A673 (cell line): ENCODE measurements around the gene LRRC9.
"Not testable (repeated sequence)": the region's sequence is repeated elsewhere in the genome, so short reads cannot be mapped to it uniquely, and the experiment has no call there.

Source experiments
- CTCF ChIP-seq: fragments of 300-800, 200-600 bp; sonication (generic); conservative IDR thresholded peaks from 2 replicates; pipeline ENCODE4 v1.5.1; 2017; ENCODE audit warnings: low read depth, mild to moderate bottlenecking, antibody characterized with exemption, low read length, moderate library complexity, mixed read lengths
- EZH2 ChIP-seq: fragments of 200-600 bp; sonication (generic); IDR thresholded peaks from 2 replicates; pipeline ENCODE4 v1.6.1; 2017; ENCODE audit warnings: borderline replicate concordance, low read depth, mild to moderate bottlenecking, mixed read lengths, antibody characterized with exemption, low read length; ENCODE audit not compliant: poor library complexity, severe bottlenecking

- not testable (repeated sequence) for TF ChIP-seq CTCF, EZH2
Measured at GRCh38 chr14:60099855-60100254, 179.9 kb downstream of the LRRC9 start.
